CD14-positive monocyte (primary cell): Measurements from ENCODE around the gene ATP5F1D. TPM values are rescaled to one million over a fixed set of nuclear protein-coding genes. Genes with fewer than 3 reads are reported as not detected.

Source experiments
- DNase-seq, 3 donors: peaks; one replicate each; pipeline ENCODE4 v3.0.0-alpha.2; 2011 to 2022
- H2AFZ ChIP-seq: 2 replicates; pipeline ENCODE4 v1.6.0; 2012; ENCODE audit warnings: mild to moderate bottlenecking, low read depth, low read length, inconsistent platforms; ENCODE audit not compliant: insufficient read depth, poor library complexity, severe bottlenecking
- H3K27ac ChIP-seq, 2 donors: 1 replicate in 1 of 2; 2 replicates in 1 of 2; pipeline ENCODE4 v1.5.1; 2012 to 2013; ENCODE audit warnings: low read length in 2 of 2, control low read depth in 1 of 2, inconsistent platforms in 1 of 2, low read depth in 1 of 2, mild to moderate bottlenecking in 1 of 2
- H3K27me3 ChIP-seq, 2 donors: one replicate each; pipeline versions ENCODE4 v1.6.0 to v1.6.1; 2011 to 2013; ENCODE audit warnings: low read length in 2 of 2; ENCODE audit not compliant: control insufficient read depth in 2 of 2, insufficient read depth in 2 of 2
- H3K36me3 ChIP-seq, 2 donors: replicated peaks in 1 of 2; 1 replicate in 1 of 2; 2 replicates in 1 of 2; pipeline versions ENCODE4 v1.5.1 to v1.6.1; 2012 to 2013; ENCODE audit warnings: low read length in 2 of 2, control low read depth in 1 of 2, inconsistent platforms in 1 of 2, mild to moderate bottlenecking in 1 of 2; ENCODE audit not compliant: insufficient read depth in 2 of 2, control insufficient read depth in 1 of 2
- H3K4me1 ChIP-seq, 2 donors: 1 replicate in 1 of 2; 2 replicates in 1 of 2; pipeline versions ENCODE4 v1.5.1 to v1.6.1; 2012 to 2013; ENCODE audit warnings: low read length in 2 of 2, control low read depth in 1 of 2, inconsistent platforms in 1 of 2, mild to moderate bottlenecking in 1 of 2, moderate library complexity in 1 of 2; ENCODE audit not compliant: insufficient read depth in 2 of 2, control insufficient read depth in 1 of 2
- H3K4me2 ChIP-seq: replicated peaks from 2 replicates; pipeline ENCODE3; 2012; ENCODE audit warnings: low read length, moderate library complexity, mild to moderate bottlenecking; ENCODE audit not compliant: poor library complexity, severe bottlenecking; ENCODE audit errors: extremely low read depth
- H3K4me3 ChIP-seq, 3 experiments: fragments of 200-600 bp in 1 of 3; sonication (generic) in 1 of 3; replicated peaks in 1 of 3; 1 replicate in 2 of 3; 2 replicates in 1 of 3; pipeline ENCODE4 v1.5.1; 2011 to 2013; ENCODE audit warnings: low read length in 3 of 3, mild to moderate bottlenecking in 3 of 3, control low read depth in 2 of 3, low read depth in 2 of 3, inconsistent platforms in 1 of 3, moderate library complexity in 1 of 3
- H3K79me2 ChIP-seq: 2 replicates; pipeline ENCODE4 v1.6.0; 2012; ENCODE audit warnings: mild to moderate bottlenecking, control low read depth, inconsistent platforms, low read length, moderate library complexity; ENCODE audit not compliant: insufficient read depth
- H3K9ac ChIP-seq: 2 replicates; pipeline ENCODE4 v1.6.0; 2017; ENCODE audit warnings: low read length, mild to moderate bottlenecking; ENCODE audit not compliant: insufficient read depth, poor library complexity, severe bottlenecking
- H3K9me3 ChIP-seq, 2 donors: replicated peaks in 1 of 2; 1 replicate in 1 of 2; 2 replicates in 1 of 2; pipeline versions ENCODE4 v1.5.1 to v1.6.1; 2012 to 2013; ENCODE audit warnings: low read length in 2 of 2, control low read depth in 1 of 2; ENCODE audit not compliant: control insufficient read depth in 1 of 2, insufficient read depth in 1 of 2
- H4K20me1 ChIP-seq: 2 replicates; pipeline ENCODE4 v1.6.0; 2012; ENCODE audit warnings: mild to moderate bottlenecking, low read length, control low read depth, moderate library complexity; ENCODE audit not compliant: insufficient read depth
- H3K27ac Mint-ChIP-seq, 7 donors: one replicate each; pipeline ENCODE4 v1.8.0; 2020; ENCODE audit warnings: mild to moderate bottlenecking in 7 of 7, mixed read lengths in 7 of 7, moderate library complexity in 6 of 7, inconsistent platforms in 2 of 7
- H3K27me3 Mint-ChIP-seq, 3 donors: one replicate each; pipeline ENCODE4 v1.8.0; 2021 to 2022; ENCODE audit warnings: low read depth in 3 of 3, mild to moderate bottlenecking in 3 of 3, mixed read lengths in 3 of 3, moderate library complexity in 3 of 3, inconsistent platforms in 1 of 3
- H3K36me3 Mint-ChIP-seq, 2 donors: one replicate each; pipeline ENCODE4 v1.8.0; 2020; ENCODE audit warnings: mixed read lengths in 2 of 2, inconsistent platforms in 1 of 2, mild to moderate bottlenecking in 1 of 2
- H3K4me1 Mint-ChIP-seq: one replicate; pipeline ENCODE4 v1.8.0; 2020; ENCODE audit warnings: mild to moderate bottlenecking, mixed read lengths
- H3K4me3 Mint-ChIP-seq, 2 donors: one replicate each; pipeline ENCODE4 v1.8.0; 2020; ENCODE audit warnings: mild to moderate bottlenecking in 2 of 2, mixed read lengths in 2 of 2, moderate library complexity in 1 of 2
- H3K9me3 Mint-ChIP-seq, 7 donors: one replicate each; pipeline ENCODE4 v1.8.0; 2020 to 2022; ENCODE audit warnings: mixed read lengths in 7 of 7, mild to moderate bottlenecking in 6 of 7, moderate library complexity in 6 of 7, inconsistent platforms in 2 of 7
- CTCF ChIP-seq: fragments of 200-600 bp; IDR thresholded peaks from one replicate; pipeline ENCODE4 v1.8.0; 2022; ENCODE audit warnings: antibody characterized with exemption, mild to moderate bottlenecking
- WGBS: methylation state at CpG from one replicate; pipeline ENCODE4 v1.1.5; 2013; ENCODE audit warnings: missing lambda C conversion rate; ENCODE audit not compliant: insufficient coverage; 5-methylcytosine and 5-hydroxymethylcytosine counted together
- intact Hi-C, 2 donors: fragments of 100-400 bp; cut with micrococcal nuclease; formaldehyde crosslinking; loops; one replicate each; pipeline versions ENCODE4 v1.15.0 to v1.15.1; 2023
- polyA plus RNA-seq, 3 donors: library from polyadenylated mRNA; depleted of rRNA in 1 of 3; unstranded in 2 of 3; stranded (reverse) in 1 of 3; fragments of 300-500 nt in 2 of 3; fragments of >200 nt in 1 of 3; fragmentation: Illumina TruSeq in 2 of 3; gene quantifications; 1 replicate in 2 of 3; 2 replicates in 1 of 3; pipeline ENCODE4 v1.2.3, GENCODE V29; 2012 to 2021

The ATP5F1D gene
- polyA plus RNA-seq, 3 donors: 122 to 160 (median 143) TPM

- peaks cover 36 to 47% of the 10 kb centered on the region in 2 donors for H3K36me3 Mint-ChIP-seq
- Histone ChIP-seq H3K36me3 (peaks cover 40 to 46% of the 10 kb centered on the region in 2 donors), H3K4me1 (peaks cover 85 to 93% of the 10 kb centered on the region in 2 donors), H3K9ac (no peak overlapping the region), H3K4me3 (peak overlapping the region in 1 of 3 experiments; percentile 98), H3K4me2 (peak overlapping the region; percentile 100), H3K27me3 (peaks cover 0 to 8% of the 10 kb centered on the region in 2 donors), H4K20me1 (peaks cover 81% of the 10 kb centered on the region), H3K79me2 (peaks cover 78% of the 10 kb centered on the region), H2AFZ (no peak overlapping the region), H3K27ac (peak overlapping the region; percentile 44 to 85), H3K9me3 (no peaks in the 10 kb centered on the region)
- H3K27ac Mint-ChIP-seq: peak overlapping the region; percentile 68 to 94 (median 87)
- H3K4me3 Mint-ChIP-seq: peak overlapping the region in 1 of 2 donors; percentile 31
- H3K9me3 Mint-ChIP-seq: peaks cover 0 to 2% (median 0%) of the 10 kb centered on the region in 7 donors
- H3K4me1 Mint-ChIP-seq: peaks cover 72% of the 10 kb centered on the region
- TF ChIP-seq CTCF: no peak
- intact Hi-C loops: no loop called here
- WGBS: 82% methylated on average over 35 of the region's 37 CpGs
- DNase-seq: no peak
- peaks cover 5 to 10% (median 9%) of the 10 kb centered on the region in 3 donors for H3K27me3 Mint-ChIP-seq
Observed at GRCh38 chr19:1271528-1272422, 30.2 kb downstream of the ATP5F1D start.

DNA sequence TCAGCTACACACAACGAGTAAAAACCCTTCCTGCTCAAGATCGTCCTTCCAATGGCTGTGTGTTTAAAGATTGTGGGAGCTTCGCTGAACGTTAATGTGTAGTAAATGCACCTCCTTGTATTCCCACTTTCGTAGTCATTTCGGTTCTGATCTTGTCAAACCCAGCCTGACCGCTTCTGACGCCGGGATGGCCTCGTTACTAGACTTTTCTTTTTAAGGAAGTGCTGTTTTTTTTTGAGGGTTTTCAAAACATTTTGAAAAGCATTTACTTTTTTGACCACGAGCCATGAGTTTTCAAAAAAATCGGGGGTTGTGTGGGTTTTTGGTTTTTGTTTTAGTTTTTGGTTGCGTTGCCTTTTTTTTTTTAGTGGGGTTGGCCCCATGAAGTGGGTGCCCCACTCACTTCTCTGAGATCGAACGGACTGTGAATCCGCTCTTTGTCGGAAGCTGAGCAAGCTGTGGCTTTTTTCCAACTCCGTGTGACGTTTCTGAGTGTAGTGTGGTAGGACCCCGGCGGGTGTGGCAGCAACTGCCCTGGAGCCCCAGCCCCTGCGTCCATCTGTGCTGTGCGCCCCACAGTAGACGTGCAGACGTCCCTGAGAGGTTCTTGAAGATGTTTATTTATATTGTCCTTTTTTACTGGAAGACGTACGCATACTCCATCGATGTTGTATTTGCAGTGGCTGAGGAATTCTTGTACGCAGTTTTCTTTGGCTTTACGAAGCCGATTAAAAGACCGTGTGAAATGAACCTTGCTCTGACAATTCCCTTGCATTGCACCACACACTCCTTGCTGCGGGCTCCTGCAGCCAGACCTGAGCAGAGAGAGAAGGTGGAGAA lies 31.1 kb downstream of the ATP5F1D start:
- H3K27me3 Mint-ChIP-seq: peaks cover 0 to 3% (median 3%) of the 10 kb centered on the region in 3 donors
- Histone ChIP-seq H3K27me3 (peaks cover 0 to 1% of the 10 kb centered on the region in 2 donors), H3K4me3 (peak overlapping the region in 1 of 3 experiments; percentile 98), H3K36me3 (peaks cover 40 to 46% of the 10 kb centered on the region in 2 donors), H3K79me2 (peaks cover 72% of the 10 kb centered on the region), H3K27ac (peak overlapping the region; percentile 44 to 85), H3K4me1 (peaks cover 78 to 89% of the 10 kb centered on the region in 2 donors), H3K9ac (no peak overlapping the region), H4K20me1 (peaks cover 78% of the 10 kb centered on the region), H3K4me2 (peak overlapping the region; percentile 100), H2AFZ (no peak overlapping the region), H3K9me3 (no peaks in the 10 kb centered on the region)
- TF ChIP-seq CTCF: no peak
- intact Hi-C loops: no loop called here
- H3K4me3 Mint-ChIP-seq: peak overlapping the region; percentile 15 to 45
- 67% methylated on average over 14 of the region's 33 CpGs for WGBS
- peaks cover 0 to 2% (median 0%) of the 10 kb centered on the region in 7 donors for H3K9me3 Mint-ChIP-seq
- no peak for DNase-seq
- peaks cover 36 to 55% of the 10 kb centered on the region in 2 donors for H3K36me3 Mint-ChIP-seq
- H3K27ac Mint-ChIP-seq: peak overlapping the region; percentile 82 to 93 (median 84)
- H3K4me1 Mint-ChIP-seq: peaks cover 68% of the 10 kb centered on the region
